ENCODE data around the gene SENP1. TPM values are rescaled to one million over a fixed set of nuclear protein-coding genes. Genes with fewer than 3 reads are reported as not detected.

Gene SENP1
- total RNA-seq, 4 donors from 2014 or later = 14.6 to 20.3 (median 18.0) TPM

- TF ChIP-seq, protein P1, sequence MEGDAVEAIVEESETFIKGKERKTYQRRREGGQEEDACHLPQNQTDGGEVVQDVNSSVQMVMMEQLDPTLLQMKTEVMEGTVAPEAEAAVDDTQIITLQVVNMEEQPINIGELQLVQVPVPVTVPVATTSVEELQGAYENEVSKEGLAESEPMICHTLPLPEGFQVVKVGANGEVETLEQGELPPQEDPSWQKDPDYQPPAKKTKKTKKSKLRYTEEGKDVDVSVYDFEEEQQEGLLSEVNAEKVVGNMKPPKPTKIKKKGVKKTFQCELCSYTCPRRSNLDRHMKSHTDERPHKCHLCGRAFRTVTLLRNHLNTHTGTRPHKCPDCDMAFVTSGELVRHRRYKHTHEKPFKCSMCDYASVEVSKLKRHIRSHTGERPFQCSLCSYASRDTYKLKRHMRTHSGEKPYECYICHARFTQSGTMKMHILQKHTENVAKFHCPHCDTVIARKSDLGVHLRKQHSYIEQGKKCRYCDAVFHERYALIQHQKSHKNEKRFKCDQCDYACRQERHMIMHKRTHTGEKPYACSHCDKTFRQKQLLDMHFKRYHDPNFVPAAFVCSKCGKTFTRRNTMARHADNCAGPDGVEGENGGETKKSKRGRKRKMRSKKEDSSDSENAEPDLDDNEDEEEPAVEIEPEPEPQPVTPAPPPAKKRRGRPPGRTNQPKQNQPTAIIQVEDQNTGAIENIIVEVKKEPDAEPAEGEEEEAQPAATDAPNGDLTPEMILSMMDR (IDR thresholded peaks at IDR 0.05; ENCODE audit: low read depth) = no peak
Observed at GRCh38 chr12:48032597-48032996, 73.3 kb downstream of the SENP1 start.

- TF ChIP-seq, protein P1 (IDR thresholded peaks at IDR 0.05; ENCODE audit: low read depth) = no peak
Observed at GRCh38 chr12:48031135-48031960, 74.5 kb downstream of the SENP1 start.

DNA sequence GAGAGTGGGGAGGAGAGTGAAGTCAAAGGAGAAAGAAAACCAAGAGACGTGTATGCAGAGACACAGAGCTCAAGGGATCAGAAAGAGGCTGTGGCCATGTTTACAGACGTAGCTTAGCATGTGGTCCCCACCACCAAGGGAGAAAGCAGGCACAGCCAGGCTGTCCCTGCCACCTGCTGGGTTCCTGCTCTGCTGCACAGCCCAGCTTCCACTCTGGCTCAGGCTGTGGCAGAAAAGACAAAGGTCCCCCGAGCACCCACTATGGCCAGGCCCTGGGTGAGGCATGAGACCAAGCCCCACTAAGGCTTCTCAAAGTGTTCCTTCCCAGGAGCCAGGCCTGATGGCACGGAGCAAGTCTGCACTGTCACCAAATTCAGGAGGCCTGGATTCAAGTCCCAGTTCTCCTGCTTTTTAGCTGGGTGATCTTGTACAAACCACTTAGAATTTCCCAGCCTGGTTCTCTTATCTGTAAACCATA is 75.7 kb downstream of the SENP1 start:
- TF ChIP-seq, protein P1 (IDR thresholded peaks at IDR 0.05; ENCODE audit: low read depth) = no peak

GRCh38 chr12:48029491-48030172 is 76.2 kb downstream of the SENP1 start:
- TF ChIP-seq, protein P1 (IDR thresholded peaks at IDR 0.05; ENCODE audit: low read depth) = no peak

- TF ChIP-seq, protein P1 (IDR thresholded peaks at IDR 0.05; ENCODE audit: low read depth) = no peak
Observed at GRCh38 chr12:48028541-48029431, 77.1 kb downstream of the SENP1 start.

DNA sequence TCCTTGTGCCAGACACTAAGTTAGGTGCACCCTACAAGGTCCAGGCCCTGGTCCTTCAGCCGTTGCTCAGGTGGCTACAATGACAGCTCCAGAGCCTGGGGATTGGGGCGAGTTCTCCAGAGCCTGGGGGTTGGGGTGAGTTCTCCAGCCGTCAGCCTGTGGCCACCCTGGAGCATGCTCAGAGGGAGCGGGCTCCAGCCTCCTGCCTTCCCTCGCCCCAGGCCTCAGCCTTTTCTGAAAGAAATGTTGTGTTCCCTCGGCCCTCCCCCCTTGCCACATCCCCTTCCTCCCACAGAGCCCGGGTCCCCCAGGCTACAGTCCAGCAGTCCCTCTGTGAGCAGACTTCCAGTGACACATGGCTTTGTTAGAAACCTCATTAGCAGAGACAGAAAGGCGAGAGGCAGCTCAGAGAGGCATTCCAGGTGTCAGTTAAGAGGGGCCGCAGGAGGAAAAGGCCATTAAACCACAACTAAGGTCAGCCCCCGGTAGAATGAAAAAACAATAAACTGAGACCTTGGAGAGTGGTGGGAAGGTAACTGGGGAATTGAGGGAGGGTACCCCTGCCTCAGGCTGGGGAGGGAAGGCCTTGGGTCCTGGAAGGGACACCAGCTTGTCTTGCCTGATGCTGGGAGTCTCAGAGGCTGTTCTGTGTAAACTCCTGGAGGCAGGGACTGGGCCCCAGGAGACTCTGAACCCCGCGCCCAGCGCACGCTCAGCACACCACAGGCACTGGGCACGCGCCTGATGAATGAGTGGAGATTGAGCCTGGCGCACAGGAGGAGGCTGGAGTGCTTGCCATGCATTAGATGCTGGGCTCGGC is 78.5 kb downstream of the SENP1 start:
- TF ChIP-seq, protein P1 (IDR thresholded peaks at IDR 0.05; ENCODE audit: low read depth) = no peak
